Mucosa of stomach (tissue), 1 donor: ENCODE results near the gene FOSL1.

Experiments used
- H3K27me3 ChIP-seq: one replicate; pipeline ENCODE4 v1.7.0; 2013; ENCODE audit warnings: mild to moderate bottlenecking, low read length; ENCODE audit not compliant: control insufficient read depth, insufficient read depth
- H3K36me3 ChIP-seq: one replicate; pipeline ENCODE4 v1.7.0; 2013; ENCODE audit warnings: low read length; ENCODE audit not compliant: control insufficient read depth, insufficient read depth
- H3K4me1 ChIP-seq: one replicate; pipeline ENCODE4 v1.7.0; 2013; ENCODE audit warnings: mild to moderate bottlenecking, low read length; ENCODE audit not compliant: control insufficient read depth, insufficient read depth
- H3K4me3 ChIP-seq: one replicate; pipeline ENCODE4 v1.7.0; 2013; ENCODE audit warnings: low read length
- H3K9ac ChIP-seq: one replicate; pipeline ENCODE4 v1.7.0; 2013; ENCODE audit warnings: mild to moderate bottlenecking, low read length, moderate library complexity
- H3K9me3 ChIP-seq: one replicate; pipeline ENCODE4 v1.7.0; 2013; ENCODE audit warnings: mild to moderate bottlenecking, low read length, moderate library complexity; ENCODE audit not compliant: control insufficient read depth
- donor health status: Pancreatic carcinoma.

The FOSL1 gene

DNA sequence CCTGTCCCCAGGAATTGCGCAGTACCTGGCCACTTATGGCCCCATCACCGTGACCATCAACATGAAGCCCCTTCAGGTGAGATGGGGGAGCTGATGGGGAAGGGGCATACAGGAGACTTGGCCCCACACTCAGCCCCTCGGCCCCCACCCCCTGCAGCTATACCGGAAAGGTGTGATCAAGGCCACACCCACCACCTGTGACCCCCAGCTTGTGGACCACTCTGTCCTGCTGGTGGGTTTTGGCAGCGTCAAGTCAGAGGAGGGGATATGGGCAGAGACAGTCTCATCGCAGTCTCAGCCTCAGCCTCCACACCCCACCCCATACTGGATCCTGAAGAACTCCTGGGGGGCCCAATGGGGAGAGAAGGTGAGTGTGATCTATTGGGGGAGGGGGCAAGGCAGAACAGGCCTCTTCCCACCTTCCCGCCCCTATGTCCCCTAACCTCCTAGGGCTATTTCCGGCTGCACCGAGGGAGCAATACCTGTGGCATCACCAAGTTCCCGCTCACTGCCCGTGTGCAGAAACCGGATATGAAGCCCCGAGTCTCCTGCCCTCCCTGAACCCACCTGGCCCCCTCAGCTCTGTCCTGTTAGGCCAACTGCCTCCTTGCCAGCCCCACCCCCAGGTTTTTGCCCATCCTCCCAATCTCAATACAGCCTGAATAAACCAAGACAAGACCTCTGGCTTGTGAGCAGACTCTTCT, 17.0 kb downstream of the FOSL1 start:
- Histone ChIP-seq H3K4me1 (peaks cover 32% of the 10 kb centered on the region), H3K36me3 (peaks cover 15% of the 10 kb centered on the region), H3K4me3 (no peak overlapping the region), H3K9ac (no peak overlapping the region), H3K9me3 (no peaks in the 10 kb centered on the region), H3K27me3 (no peaks in the 10 kb centered on the region)

DNA sequence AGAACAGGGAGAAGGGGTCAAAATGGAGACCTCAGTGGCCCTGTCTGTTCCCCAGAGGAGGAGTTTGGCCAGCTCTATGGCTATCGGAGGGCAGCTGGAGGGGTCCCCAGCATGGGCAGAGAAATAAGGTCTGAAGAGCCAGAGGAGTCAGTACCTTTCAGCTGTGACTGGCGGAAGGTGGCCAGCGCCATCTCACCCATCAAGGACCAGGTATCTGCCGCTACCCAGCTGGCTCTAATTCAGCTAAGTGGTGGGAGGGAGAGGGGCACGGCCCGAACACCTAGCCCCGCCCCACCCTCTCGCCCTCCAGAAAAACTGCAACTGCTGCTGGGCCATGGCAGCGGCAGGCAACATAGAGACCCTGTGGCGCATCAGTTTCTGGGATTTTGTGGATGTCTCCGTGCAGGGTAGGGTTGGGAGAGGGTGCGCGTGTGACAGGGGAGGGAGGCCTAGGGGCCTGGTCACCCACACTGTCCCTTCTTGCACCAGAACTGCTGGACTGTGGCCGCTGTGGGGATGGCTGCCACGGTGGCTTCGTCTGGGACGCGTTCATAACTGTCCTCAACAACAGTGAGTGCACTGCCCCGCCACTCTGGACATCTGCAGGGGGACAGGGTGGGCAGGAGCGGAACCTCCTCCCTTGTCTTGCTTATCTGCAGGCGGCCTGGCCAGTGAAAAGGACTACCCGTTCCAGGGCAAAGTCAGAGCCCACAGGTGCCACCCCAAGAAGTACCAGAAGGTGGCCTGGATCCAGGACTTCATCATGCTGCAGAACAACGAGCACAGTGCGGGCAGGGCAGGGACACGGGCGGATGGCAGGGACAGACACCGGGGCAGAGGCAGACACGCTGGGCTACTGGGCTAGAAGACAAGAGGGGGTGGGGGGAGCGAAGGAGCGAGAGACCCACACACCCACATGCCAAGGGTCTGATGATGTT, 17.8 kb downstream of the FOSL1 start:
- no peaks in the 10 kb centered on the region for H3K9me3 ChIP-seq
- no peak overlapping the region for H3K4me3 ChIP-seq
- H3K4me1 ChIP-seq, result peaks cover 27% of the 10 kb centered on the region
- H3K27me3 ChIP-seq, result no peaks in the 10 kb centered on the region
- no peak overlapping the region for H3K9ac ChIP-seq
- peaks cover 15% of the 10 kb centered on the region for H3K36me3 ChIP-seq

DNA sequence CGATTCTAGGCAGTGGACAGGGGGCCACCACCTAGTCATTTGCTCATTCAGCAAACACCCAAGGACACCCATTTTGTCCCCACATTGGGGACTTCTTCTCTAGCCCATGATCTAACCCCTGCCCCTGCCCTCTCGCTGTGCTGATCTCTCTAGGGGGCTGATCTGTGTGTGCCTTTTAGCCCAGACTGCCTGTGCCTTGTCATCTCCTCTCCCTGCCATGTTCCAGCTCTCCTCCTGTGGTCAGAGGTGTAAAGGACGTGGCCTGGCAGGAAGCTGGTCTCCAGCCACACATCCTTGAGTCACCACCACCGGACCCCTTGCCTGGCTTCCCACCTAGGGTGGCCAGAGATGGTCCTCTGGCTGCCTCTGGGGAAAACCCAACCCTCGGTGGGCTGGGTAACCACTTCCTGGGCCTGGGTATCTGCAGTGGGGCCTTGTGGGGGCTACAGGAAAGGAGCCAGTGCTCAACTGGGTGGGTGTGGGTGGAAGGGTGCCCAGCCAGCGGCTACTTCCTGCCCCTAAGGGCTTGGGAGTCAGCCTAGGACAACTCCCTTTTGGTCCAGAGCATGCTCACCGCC, 19.3 kb downstream of the FOSL1 start:
- no peaks in the 10 kb centered on the region for H3K27me3 ChIP-seq
- no peak overlapping the region for H3K4me3 ChIP-seq
- no peak overlapping the region for H3K9ac ChIP-seq
- no peaks in the 10 kb centered on the region for H3K9me3 ChIP-seq
- peaks cover 13% of the 10 kb centered on the region for H3K4me1 ChIP-seq
- H3K36me3 ChIP-seq, result peaks cover 15% of the 10 kb centered on the region

DNA sequence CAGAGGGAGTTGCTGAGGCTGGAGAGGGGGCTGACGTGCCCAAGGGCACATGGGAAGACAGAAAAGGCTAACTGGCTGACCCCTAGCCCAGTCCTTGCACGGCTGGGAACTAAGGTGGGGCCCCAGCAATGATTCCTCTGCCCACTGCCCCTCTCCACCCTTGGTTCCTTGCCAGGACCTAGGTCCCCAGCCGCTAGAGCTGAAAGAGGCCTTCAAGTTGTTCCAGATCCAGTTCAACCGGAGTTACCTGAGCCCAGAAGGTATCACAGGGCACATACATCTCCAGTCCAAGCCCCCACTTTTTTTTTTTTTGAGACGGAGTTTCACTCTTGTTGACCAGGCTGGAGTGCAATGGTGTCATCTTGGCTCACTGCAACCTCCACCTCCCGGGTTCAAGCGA, 20.2 kb downstream of the FOSL1 start:
- no peak overlapping the region for H3K4me3 ChIP-seq

DNA sequence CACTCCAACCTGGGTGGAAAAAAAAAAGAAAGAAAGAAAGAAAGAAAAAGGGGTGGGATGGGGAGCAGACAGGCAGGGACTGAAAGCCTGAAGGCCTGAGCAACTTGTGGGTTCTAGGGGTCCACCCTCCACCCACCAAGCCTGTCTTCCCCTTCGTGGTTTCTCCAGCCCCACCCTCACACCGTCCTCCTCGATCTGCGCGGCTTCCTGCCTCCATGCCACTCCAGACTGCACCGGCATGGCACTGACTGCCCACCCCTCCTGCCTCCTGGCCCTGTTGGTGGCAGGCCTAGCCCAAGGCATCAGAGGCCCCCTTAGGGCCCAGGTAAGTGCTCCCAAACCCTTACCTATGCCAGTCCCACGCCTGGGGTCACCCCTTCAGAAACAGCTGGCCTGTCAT, 20.6 kb downstream of the FOSL1 start, which contains the start of gene CTSW:
TSS of gene CTSW (plus strand) at position 221 of the 400 bp plus-strand sequence. CDS start at position 239, 18 bp downstream.
- peaks cover 15% of the 10 kb centered on the region for H3K36me3 ChIP-seq
- H3K9me3 ChIP-seq, result no peaks in the 10 kb centered on the region
- no peak within 1 kb of the TSS for H3K4me3 ChIP-seq
- H3K4me1 ChIP-seq, result peaks cover 3% of the 10 kb centered on the region
- no peaks in the 10 kb centered on the region for H3K27me3 ChIP-seq
- no peak within 1 kb of the TSS for H3K9ac ChIP-seq

More for the DNA sequence above, 20.2 kb downstream of the FOSL1 start:
- no peak overlapping the region for H3K9ac ChIP-seq
- H3K27me3 ChIP-seq, result no peaks in the 10 kb centered on the region
- H3K36me3 ChIP-seq, result peaks cover 15% of the 10 kb centered on the region
- H3K9me3 ChIP-seq, result no peaks in the 10 kb centered on the region
- peaks cover 7% of the 10 kb centered on the region for H3K4me1 ChIP-seq

DNA sequence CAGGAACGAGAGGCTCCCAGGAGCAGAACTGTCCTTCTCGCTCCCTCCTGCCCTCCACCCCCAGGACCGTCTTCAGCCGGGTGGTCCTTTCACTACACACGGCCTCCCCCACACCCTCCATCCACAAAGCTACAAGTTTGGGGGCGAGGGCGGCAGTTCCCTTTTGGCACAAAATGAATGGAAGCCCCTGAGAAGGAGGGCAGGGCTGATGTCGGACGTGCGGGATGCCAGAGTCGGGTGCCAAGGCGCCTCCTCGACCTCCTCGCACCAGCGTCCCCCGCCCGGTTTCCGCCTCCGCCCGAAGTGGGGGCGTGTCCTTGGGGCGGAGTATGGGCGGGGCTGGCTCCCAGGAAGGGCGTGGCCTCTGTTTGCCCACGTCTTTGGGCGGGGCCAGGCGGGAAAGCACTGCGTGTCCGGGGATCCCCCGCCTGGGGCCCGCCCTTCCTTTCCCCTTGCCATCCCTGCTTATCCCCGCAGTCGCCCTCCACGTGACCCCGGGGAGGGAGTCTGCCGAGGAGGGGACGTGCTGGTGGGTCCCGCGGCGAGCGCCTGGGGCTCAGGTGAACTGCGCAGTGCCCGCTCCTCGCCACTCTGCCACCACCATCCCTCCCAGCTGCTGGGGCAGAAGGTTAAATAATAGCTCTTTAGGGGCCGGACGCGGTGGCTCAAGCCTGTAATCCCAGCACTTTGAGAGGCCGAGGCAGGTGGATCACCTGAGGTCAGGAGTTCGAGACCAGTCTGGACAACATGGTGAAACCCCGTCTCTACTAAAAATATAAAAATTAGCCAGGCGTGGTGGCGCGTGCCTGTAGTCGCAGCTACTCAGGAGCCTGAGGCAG, 26.7 kb downstream of the FOSL1 start:
- Histone ChIP-seq H3K9ac (peak overlapping the region; percentile 65), H3K4me1 (peaks cover 11% of the 10 kb centered on the region), H3K36me3 (no peaks in the 10 kb centered on the region), H3K4me3 (peak overlapping the region; percentile 26), H3K9me3 (no peaks in the 10 kb centered on the region), H3K27me3 (peaks cover 5% of the 10 kb centered on the region)

DNA sequence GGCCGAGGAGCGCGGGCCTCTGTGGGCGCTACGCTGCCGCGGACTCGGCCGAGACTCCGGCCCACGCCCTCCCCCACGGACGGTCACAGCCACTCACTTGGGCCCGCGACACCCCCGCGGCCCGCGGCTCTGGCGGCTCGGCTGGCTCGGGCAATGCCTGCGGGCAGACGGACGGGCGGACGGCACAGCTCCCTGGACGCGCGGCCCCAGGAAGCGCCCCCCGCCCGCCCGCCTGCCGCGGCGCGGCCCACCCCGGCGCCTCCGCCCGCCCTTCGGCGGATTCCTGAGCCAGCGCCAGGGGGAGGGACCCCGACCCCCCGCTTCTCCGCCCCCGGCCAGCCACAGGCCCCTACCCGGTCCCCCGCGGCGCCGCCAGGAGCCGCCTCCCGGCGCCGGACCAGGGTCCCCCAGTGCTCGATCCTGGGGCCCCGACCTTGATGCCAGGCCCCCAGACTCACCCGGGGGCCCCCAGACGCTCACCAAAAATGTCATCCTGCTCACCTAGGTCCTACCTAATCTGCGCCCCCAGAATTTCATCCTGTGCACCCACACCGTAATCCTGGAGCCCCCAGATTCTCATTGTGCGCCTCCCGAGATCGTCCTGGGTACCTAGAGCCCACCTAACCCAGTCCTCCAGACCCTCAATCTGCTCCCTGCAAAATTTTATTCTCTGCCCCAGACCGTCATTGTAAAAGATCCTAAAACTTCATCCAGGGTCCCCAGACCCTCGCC, 27.4 kb downstream of the FOSL1 start, which contains the start of gene EFEMP2:
TSS of gene EFEMP2 (minus strand) at position 215 of the 732 bp plus-strand sequence. CDS start 446 bp downstream, outside the sequence.
- Histone ChIP-seq H3K9ac (peak within 1 kb of the TSS; percentile 65), H3K4me3 (peak within 1 kb of the TSS; percentile 26), H3K36me3 (no peaks in the 10 kb centered on the region), H3K9me3 (no peaks in the 10 kb centered on the region), H3K4me1 (peaks cover 11% of the 10 kb centered on the region), H3K27me3 (peaks cover 5% of the 10 kb centered on the region)

DNA sequence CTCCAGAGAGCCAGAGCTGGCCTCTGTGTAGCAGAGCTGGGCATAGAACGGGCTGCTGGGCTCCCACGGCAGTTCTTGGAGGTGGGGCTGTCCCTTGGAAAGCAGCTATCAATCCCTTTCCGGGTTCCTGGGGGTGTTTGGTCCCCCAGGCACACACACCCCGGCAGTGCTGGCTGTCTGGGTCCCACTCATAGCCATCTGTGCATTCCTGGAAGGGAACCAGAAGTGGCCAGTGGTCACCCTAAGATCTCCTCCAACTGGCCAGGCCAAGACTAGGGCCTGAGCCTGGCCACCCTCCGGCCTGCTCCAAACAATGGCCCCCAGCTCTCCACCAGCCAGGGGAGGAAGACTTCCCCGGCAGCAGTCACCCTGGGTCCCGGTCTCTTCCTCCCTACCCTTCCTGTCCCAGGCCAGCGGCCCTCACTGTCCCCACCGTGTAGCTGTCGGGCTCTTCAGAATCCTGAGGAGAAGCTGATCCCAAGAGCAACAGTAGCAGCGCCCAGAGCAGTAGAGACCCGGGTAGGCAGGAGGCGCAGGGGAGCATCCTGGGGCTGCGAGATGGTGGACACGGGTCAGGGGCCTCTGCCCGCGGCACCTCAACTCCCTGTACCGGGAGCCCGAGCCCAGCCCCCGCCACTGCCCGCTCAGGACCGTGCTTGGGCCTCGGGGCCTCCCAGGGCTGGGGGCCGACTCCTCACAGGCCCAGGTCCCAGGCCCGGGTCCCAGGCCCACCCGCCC, 28.2 kb downstream of the FOSL1 start:
- no peak overlapping the region for H3K4me3 ChIP-seq
- no peaks in the 10 kb centered on the region for H3K9me3 ChIP-seq
- H3K4me1 ChIP-seq, result peaks cover 11% of the 10 kb centered on the region
- H3K27me3 ChIP-seq, result peaks cover 5% of the 10 kb centered on the region
- no peaks in the 10 kb centered on the region for H3K36me3 ChIP-seq
- H3K9ac ChIP-seq, result peak overlapping the region; percentile 39

DNA sequence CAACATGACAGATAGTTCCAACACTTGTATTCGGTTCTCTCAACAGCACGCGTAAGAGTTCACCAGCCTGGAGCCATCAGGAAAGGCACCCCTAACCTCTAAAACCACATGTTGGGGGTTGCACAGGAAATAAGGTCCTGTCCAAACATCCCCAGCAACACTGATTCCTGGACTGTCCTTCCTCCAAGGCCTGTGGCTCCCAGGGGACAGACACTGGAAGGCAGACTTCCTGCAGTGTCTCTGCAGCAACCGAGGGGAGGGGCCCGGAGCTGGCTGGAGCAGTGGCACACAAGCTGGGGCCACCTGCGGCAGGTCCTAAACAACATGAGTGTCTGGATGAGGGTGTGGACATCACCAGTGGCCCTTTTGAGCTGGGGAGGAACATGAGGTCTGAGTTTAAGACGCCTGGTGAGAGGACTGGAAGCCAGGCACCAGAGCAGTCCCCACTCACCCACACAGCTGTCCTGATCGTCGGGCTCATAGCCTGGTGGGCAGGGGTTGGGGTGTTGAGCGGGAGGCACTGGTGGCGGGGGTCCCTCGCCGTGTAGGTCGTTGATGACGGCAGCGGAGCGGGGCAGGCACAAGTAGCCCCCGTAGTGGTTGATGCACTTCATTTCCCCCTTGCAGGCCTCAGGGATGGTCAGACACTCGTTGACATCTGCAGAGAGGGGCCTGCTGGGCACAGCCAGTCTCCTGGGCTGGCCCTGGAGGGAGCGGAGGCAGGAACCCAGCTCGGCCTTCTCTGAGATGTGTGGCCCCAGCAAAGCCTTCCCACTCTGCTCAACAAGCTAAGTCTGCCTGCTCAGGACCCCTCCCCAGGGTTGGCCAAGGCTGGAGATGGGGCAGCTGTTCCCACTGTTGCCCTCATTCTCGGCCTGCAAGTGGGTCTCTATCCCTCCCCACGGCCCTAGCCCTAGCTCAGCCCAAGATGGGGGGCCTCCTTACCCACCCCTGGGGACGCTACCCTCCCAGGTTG, 29.2 kb downstream of the FOSL1 start:
- Histone ChIP-seq H3K36me3 (no peaks in the 10 kb centered on the region), H3K27me3 (peaks cover 5% of the 10 kb centered on the region), H3K4me1 (peaks cover 11% of the 10 kb centered on the region), H3K9me3 (no peaks in the 10 kb centered on the region), H3K9ac (peak overlapping the region; percentile 39), H3K4me3 (no peak overlapping the region)

DNA sequence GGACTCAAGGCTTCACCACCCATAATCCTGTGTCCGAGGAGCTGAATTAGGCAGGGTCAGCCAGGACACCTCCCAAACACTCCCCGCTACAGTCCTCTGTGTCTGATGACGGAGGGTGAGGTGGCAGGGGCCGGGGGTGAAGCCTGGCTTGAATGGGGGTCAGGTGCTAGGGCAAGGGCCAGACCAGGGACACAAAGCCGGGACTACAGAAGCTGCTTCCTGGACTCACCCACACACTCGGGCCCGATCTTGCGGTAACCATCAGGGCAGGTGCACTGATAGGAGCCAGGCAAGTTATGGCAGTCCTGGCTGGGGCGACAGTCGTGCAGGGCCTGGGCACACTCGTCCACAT, 29.9 kb downstream of the FOSL1 start:
- Histone ChIP-seq H3K27me3 (peaks cover 5% of the 10 kb centered on the region), H3K9ac (no peak overlapping the region), H3K9me3 (no peaks in the 10 kb centered on the region), H3K36me3 (peaks cover 3% of the 10 kb centered on the region), H3K4me1 (peaks cover 11% of the 10 kb centered on the region), H3K4me3 (no peak overlapping the region)
